CD4-positive, alpha-beta T cell treated with Interleukin-17A for 4 hours (primary cell): ENCODE data around the gene IRAK2.
"Not testable (repeated sequence)": the region's sequence is repeated elsewhere in the genome, so short reads cannot be mapped to it uniquely, and the experiment has no call there.

Source experiments
- DNase-seq: peaks from one replicate; pipeline ENCODE4 v3.0.0-alpha.2; 2020; ENCODE audit warnings: mixed read lengths

The IRAK2 gene

DNA sequence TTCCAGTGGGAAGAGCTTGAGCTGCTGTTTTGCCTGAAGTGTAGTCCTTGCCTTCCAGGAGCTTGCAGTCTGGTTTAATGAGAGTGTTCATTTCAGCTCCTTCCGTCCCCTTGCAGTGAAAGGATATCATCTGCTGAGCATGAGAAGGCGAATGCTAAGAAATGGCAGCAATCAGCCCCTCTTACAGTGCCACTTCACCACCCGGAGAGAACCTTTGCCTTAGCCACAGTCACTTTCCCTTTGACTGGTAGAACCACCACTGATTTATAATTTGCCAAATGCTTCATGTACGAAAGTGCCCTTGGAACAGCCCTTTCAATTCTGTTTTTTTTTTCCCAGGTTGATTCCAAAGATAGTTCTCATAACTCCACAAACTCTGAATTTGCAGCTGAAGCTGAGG lies 95.1 kb downstream of the IRAK2 start:
- no peak for DNase-seq

DNA sequence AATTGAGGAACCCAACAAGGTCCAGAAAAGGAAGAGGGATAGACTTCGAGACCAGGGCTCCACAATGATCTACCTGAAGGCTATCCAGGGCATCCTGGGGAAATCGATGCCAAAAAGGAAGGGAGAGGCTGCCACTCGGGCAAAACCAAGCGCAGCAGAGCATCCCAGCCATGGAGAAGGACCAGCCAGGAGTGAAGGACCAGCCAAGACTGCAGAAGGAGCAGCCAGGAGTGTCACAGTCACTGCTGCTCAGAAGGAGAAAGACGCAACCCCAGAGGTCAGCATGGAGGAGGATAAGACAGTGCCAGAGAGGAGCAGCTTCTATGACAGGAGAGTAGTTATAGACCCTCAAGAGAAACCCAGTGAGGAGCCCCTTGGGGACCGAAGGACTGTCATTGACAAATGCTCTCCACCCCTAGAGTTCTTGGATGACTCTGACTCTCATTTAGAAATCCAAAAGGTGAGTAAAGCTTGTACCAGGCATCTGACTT lies 95.5 kb downstream of the IRAK2 start:
- DNase-seq, result no peak

DNA sequence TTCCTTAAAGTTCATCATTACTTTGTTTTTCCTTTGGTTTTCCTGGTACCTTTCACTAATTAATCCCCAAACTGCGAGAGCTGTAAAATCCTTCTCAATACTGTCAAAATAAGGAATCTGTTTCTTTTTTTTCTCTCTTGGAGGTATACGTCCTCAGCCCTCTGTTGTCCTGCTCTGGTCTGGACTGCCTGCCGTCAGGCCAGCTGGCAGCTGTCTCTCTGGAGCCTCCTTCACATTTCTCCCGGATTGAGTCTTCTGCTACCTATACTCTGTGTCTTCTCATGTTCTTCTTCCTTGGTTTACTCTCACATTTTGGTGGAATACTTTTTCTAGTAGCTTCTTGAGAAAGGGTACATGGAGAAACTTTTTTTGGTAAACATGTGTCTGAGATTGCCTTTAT lies 97.3 kb downstream of the IRAK2 start:
- DNase-seq, result no peak

DNA sequence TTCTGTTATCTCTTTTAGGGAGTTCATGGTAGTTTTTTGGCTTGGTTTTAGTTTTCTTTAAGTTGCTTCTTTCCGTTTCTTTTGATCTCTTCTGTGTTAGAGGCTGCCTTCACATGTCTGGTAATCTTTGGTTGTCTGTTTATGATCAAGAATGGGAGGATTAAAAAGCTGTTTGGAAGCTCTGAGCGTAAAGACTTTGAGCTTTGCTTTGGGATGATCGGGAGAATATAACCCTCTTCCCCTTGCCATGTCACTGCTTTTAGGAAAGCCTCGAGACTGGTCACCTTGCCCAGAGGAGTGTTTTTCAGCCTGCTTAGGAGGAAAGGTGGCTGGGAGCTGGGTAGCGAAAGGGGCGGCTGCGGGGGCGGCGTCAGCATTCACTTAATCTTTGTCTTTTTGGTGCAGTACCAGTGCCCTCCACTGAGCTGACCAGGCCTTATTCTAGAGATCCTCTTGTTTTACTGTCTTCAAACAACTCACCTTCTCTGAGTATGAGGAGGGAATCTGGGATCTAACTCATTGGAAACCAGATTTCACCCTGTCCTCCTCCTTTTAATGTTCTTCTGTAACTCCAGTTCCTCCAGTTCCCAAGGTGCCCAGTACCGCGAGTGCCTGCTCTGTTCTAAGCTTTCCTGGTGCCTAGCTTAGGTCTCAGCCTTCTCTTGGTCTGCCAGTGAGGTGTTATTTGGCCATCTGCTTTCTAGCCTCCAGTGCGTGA lies 99.1 kb downstream of the IRAK2 start:
- DNase-seq, result peak; percentile 78

DNA sequence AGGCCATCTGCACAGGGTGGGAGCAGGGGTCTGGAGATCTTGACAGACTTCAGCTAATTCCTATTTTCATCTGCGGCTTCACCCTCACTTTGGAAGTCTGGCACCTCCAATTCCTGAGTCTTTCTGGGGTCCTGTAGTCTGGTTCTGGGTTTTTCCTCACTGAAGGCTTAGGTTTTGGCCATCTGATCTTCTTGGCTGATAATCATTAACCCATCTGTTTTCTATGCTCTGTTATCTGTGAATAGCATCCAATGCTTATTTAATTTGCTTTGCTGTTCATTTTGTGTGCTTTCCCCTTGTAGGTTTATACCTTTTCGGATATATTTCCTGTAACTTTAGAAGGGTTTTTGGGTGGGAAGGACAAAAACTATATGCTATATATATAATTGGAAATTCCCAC lies 101.1 kb downstream of the IRAK2 start:
- DNase-seq, result no peak

DNA sequence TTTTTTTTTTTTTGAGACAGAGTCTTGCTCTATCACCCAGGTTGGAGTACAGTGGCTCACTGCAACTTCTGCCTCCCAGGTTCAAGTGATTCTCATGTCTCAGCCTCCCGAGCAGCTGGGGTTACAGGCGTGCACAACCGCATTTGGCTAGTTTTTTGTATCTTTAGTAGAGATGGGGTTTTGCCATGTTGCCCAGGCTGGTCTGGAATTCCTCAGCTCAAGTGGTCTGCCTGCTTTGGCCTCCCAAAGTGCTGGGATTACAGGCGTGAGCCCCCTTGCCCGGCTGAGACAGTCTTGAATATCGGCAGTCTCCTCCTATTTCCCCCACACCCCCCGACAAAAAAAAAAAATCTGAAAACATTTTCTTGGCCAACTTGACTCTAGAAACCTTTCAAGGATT lies 102.2 kb downstream of the IRAK2 start:
- DNase-seq, result not testable (repeated sequence)

DNA sequence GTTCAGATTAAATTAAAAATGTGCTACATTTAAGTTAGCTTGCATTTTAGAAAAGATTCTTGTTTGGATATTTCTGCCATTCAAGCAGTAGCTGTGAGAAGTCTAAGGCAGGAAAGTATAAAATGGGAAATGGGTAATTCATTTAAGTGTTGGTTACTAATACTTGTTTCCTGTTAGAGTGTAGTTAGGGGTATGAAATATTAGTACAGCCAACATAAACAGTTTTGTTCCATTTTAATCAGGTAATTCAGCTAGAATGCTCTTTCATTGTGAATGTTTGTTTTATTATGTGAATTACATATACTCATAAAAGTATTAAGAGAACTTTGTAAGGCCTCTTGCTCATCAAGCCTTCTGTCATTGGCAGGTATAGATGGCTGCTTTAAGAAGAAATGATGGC lies 103.4 kb downstream of the IRAK2 start:
- DNase-seq, result no peak

DNA sequence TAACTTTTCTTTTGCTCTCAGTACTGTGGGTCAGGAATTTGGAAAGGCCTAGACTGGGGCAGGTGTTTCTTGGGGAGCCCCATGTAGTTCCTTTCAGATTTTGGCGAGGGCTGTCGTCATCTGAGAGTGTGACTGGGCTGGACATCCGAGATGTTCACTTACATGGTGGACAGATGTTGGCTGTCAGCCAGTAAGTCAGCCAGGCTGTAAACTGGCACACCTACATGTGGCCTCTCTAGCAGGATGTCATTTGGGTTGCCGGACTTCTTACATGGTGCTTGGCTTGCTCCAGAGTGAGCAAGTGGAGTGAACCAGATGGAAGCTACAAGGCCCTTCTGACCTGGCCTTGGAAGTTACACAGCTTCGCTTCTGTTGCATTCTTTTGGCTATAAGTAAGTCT lies 104.2 kb downstream of the IRAK2 start:
- DNase-seq, result no peak

DNA sequence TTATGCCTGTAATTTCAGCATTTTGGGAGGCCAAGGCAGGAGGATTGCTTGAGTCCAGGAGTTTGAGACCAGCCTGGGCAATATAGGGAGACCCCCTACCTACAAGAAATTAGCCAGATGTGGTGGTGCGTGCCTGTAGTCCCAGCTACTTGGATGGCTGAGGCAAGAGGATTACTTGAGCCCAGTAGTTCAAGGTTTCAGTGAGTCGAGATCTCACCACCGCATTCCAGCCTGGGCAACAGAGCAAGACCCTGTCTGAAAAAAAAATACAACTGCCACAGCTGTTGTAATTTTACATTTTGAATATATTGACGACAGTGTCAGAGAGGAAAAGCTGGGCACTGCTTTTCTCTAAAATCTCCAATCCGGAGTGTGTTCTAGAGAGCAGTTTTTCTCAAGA lies 104.7 kb downstream of the IRAK2 start:
- DNase-seq, result no peak

DNA sequence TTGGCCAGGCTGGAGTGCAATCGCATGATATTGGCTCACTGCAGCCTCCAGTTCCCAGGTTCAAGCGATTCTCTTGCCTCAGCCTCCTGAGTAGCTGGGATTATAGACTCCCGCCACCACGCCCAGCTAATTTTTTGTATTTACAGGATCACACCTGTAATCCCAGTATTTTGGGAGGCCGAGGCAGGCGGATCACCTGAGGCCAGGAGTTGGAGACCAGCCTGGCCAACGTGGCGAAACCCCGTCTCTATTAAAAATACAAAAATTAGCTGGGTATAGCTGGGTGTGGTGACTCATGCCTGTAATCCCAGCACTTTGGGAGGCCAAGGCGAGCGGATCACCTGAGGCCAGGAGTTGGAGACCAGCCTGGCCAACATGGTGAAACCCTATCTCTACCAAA lies 107.8 kb downstream of the IRAK2 start:
- not testable (repeated sequence) for DNase-seq

DNA sequence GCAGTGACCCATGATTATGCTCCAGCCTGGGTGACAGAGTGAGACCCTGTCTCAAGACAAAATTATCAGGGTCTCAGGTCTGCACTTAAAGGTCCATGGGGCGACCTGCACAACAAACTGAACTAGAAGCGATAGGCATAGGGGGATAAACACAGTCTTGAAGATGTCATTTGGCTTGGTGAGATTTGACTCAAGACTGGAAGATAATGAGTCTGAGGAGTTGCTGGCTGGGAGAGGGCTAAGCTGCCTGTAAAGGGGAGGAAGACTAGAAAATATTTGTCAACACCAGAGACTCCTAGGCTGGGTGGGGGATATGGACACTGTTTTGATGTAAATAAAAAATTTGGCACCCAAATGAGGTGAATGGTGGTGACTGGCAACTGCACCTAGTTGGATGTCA lies 108.3 kb downstream of the IRAK2 start:
- no peak for DNase-seq

DNA sequence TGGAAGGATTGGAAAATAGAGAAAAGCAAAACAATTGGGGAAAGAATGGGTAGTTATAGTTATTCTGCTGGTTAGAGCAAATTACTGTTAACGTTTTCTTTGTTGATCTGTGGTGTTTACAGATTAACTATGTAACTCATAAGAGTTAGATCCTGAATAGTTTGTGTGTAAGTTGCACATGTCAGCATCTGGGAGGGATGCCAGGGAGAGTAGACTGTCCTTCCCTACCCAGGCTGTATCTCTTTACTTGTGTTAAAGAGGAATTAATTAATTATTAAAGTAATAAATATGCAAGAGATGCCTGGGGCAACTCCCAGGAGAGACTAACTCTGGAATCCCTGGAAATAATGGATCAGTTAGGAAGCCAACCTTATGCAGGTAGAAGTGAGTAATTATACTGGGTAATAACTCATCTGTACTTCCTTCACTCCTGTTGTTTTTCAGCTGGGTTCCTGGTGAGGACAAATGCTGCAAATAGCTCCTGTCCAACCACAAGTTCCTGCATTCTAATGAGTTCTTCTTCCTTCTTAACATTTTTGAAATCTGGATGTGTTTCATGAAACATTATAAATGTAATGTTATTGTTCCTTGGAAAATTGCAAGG lies 109.1 kb downstream of the IRAK2 start:
- DNase-seq, result no peak

DNA sequence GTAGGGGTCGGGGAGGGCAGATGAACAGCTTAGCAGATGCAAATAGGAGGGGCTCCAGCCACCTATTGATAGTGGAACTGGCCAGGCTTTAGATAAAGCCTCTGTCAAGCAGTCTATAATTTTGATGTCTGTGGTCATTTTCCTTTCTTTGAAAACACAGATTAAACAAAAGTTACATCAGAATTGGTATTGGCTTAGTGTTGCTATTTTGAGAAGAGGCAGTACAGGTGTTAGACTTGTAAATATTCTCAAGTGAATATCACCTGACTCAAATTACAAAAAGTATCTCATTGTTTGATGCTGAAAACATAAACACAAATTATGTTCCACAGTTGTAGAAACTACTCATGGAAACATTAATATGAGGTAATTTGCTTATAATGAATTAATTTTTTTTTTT lies 109.9 kb downstream of the IRAK2 start:
- DNase-seq, result no peak

DNA sequence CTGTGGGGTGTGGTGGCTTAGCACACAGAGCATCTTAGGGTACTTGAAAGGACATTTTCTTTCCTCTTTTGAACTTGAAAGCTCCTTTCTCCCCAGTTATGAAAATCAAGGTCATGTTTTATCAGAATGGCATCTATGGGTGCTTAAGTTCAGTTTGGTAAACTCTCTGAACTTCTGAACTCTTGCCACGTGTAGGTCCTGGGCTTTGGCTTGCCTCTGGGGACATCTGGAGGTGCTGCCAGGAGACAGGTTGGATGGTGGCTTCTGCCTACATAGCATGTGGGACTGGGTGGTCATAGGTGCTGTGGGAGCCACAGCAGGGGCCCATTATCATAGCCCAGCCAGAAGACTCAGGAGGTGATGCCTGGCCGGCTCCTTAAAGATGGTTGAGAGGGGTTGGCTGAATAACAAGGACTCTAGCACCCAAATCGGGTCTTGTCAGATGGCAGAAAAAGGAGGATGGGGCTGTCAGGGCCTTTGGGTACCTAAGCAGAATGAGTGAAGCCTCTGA lies 112.5 kb downstream of the IRAK2 start:
- DNase-seq, result no peak

DNA sequence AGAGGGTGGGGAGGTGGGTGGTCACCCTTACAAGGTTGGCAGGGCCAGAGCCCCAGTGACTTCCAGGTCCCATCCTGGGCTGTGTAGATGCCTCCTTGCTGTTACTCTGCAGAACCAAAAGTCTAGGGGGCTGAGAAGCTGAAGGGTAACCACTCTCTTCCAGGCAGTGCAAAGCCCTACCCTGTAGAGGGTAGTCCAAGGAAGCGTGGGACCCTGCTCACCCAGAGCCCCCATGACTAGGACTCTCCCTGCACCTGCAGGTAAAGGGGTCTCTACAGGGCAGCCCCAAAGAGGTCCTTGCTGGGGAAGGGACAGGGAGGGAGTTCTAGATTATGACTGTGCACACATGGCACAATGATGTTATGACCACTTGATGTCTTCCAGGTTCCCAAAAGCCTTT lies 113.8 kb downstream of the IRAK2 start:
- DNase-seq, result no peak

DNA sequence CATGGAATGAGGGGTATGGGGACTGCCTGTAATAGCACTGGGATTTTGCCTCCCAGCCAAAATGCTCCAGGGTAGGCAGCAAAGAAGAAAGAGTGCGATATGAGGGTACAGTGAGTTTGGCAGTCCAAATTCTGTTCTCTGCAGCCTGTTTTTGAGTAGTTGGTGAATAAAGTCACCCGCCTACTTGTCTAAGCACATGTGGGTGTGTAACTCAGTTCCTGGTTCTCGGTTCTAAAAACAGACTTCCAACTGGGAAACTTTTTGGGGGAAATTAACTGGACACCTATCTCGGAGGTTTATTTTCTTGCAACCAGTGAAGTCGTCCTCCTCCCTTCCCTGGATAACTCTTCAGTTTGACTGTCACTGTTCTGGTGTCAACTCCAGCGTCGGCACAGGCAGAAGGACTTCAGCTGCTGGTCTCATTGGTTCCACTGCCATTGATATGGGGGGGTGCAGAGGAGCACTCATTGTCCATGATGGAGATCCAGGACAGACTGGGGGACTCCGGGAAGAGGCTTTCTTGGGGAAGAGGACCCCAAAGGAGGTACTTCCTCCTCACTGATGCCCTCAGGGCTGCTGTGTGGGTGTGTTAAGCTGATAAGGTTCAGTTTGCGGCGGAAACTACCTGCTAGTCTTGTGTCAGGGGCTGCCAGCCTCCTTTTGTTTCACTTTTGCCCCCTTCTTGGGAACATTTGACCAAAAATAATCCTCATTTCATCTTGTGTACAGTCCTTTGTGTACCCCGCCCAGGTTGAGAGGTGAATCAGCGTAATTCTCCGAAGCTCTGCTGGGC lies 114.9 kb downstream of the IRAK2 start:
- no peak for DNase-seq

DNA sequence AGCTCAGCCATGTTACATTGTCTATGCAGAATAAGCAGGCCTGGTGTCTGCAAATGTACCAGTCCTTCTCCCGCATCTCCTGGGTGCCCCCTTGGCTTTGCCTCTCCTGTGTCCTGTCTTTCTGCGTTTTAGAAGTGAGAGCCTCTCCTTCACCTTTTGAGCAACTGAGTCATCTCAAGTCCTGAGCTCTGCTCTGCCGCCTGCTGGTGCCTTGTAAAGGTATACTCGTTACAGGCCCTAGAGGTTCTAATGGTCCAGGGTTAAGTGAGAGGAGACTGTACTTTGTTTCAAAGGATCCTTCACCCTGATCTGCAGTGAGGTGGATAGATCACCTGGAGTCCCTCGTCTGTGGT lies 115.4 kb downstream of the IRAK2 start:
- peak; percentile 34 for DNase-seq

DNA sequence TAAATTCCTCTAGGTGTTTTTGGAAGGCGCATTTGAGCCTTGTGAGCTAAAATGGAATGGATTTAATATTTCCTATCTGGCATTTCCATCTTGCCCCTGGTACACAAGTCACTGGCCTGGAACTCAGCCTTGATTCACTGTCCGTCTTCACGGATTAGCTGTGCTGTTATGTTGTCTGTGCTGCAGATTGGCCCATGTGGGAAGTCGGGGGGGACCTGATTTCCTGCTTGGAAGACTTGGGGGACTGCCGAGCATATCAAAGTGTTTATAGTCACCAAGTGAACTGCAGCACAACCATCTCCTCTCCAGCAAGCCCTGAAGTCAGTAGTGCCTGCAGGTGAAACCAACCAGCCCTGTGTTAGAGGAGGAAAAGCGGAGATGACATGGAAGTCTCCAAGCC lies 115.9 kb downstream of the IRAK2 start:
- DNase-seq, result no peak

DNA sequence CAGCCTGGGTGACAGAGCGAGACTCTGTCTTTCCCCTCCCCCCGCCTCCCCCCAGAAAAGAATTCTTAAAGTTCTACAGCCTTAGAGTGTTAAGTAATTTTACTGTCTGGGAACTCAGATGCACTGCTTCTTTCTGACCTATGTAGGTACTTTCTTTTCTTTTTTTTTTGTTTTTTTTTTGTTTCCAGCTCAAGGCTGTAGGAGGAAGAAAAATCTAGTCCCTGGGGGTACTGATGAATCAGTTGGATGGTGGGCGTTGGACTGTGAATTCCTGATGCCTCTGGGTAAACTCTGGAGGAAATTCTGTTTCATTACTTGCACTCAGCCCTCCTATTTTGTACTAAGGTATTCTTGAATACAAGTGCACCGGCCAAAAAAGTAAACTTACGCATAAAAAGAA lies 117.2 kb downstream of the IRAK2 start:
- no peak for DNase-seq

DNA sequence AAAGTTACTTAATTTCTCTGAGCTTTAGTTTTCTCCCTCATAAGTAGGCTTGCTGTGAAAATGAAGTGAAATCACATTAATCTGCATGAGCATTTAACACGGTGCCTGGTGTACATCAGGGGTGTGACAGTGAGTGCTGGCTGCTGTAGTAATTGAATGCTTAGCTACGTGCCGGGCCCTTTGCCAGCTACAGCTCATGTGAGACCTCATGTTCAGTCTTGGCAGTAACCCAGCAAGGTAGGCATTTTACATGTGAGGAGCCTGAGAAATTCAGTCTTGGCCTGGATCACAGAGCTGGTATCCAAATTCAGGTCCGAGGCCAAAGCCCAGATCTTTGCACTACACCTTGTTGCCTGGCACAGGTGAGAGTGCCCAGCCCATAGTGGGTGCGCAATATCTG lies 118.9 kb downstream of the IRAK2 start:
- DNase-seq, result no peak

DNA sequence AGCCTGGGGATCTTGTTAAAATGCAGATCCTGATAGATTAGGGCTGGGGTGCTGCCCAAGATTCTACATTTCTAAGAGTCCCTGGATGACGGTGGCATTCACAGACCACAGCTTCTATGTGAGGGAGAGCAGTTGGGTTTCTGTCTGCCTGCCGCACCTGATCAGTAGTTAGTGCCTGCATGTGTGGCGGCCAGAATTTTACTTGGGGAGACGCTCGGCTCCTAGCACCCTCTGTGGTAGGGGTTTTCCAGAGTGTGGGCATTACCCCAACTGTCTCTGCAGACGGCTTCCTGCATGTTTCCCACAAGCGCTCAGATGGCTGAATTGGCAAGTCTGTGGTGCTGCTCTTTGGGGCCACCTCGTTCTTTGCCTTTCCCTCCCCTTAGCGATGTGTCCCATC lies 119.8 kb downstream of the IRAK2 start:
- DNase-seq, result peak; percentile 43

DNA sequence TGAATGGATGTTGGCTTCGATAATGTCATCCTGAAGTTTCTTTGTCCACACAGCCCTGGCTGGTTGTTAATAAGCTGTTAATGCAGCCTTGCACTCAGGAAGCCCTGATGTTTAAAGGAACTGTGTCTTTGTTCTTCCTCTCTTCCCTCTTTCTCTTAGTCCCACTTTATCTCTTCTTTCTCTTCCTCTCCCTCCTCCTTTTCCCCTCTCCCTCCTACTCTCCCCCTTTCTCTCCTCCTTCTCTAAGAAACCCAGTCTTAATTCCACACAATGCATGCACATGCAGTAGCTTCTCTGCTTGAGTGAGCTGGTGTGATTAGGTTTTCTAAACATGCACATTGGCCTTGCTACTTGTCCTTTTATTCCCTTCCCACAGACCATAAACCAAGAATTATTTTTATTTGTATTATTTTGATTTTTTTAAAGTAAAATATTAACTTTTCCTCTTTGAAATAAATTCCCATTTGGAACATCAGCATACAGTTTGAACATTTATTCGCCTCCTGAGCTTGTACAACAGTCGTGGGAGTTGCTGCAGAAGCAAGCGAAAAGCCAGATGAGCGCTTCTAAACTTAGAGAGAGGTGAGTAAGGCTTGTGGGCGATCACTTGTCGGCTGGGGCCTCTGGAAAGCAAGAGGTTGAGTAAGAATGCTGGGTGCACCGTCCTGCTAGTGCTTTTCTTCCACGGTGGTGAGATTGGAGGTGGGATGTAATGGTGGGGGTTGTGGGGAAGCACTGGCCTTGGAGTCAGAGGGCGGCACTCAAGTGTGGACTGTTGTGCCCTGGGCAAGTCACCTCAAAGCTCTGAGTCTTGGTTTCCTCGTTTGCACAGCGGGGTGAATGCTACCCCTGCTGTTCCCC lies 120.8 kb downstream of the IRAK2 start:
- no peak for DNase-seq

DNA sequence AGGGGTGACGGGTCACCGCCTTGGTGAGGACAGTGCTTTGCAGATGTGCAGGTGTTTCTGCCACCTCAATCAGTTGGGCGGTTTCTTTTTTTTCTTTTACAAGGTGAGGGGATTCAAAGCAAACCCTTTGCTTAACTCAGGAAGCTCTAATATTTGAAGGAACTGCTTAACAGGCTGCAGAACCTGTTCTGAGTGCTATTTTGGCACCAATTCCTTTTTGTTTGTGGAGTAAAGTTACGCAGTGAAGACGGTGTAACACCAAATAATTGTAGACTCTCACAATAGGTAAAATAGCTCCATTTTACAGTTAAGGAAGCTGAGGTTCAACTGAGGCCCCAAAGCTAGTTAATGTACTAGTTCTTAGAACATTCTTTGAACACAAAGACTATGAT lies 121.4 kb downstream of the IRAK2 start:
- no peak for DNase-seq
